Epidermal melanocyte (primary cell): ENCODE results near the gene TBC1D5.
"Not testable (repeated sequence)": the region's sequence is repeated elsewhere in the genome, so short reads cannot be mapped to it uniquely, and the experiment has no call there.

Source experiments
- DNase-seq: peaks from one replicate; pipeline ENCODE4 v3.0.0; 2011; ENCODE audit warnings: low spot score; ENCODE audit not compliant: insufficient read length

The TBC1D5 gene

GRCh38 chr3:17412950-17413530 is 329.4 kb downstream of the TBC1D5 start:
- no peak for DNase-seq

GRCh38 chr3:17411157-17411877 is 331.1 kb downstream of the TBC1D5 start:
- DNase-seq, result no peak

GRCh38 chr3:17407576-17407975 is 334.9 kb downstream of the TBC1D5 start:
- DNase-seq, result no peak

GRCh38 chr3:17404548-17404947 is 337.9 kb downstream of the TBC1D5 start:
- DNase-seq, result no peak

- no peak for DNase-seq
Observed at GRCh38 chr3:17402442-17402841, 340.0 kb downstream of the TBC1D5 start.

- no peak for DNase-seq
Observed at GRCh38 chr3:17401912-17402311, 340.5 kb downstream of the TBC1D5 start.

- DNase-seq, result no peak
Observed at GRCh38 chr3:17399586-17399985, 342.8 kb downstream of the TBC1D5 start.

- no peak for DNase-seq
Observed at GRCh38 chr3:17398959-17399551, 343.4 kb downstream of the TBC1D5 start.

- no peak for DNase-seq
Observed at GRCh38 chr3:17396036-17396435, 346.4 kb downstream of the TBC1D5 start.

GRCh38 chr3:17394541-17395155 is 347.8 kb downstream of the TBC1D5 start:
- DNase-seq, result no peak

- DNase-seq, result not testable (repeated sequence)
Observed at GRCh38 chr3:17392516-17392915, 349.9 kb downstream of the TBC1D5 start.

GRCh38 chr3:17390785-17391184 is 351.6 kb downstream of the TBC1D5 start:
- no peak for DNase-seq

- DNase-seq, result no peak
Observed at GRCh38 chr3:17387108-17387507, 355.3 kb downstream of the TBC1D5 start.

- DNase-seq, result no peak
Observed at GRCh38 chr3:17386432-17386831, 356.0 kb downstream of the TBC1D5 start.

GRCh38 chr3:17384567-17385296 is 357.7 kb downstream of the TBC1D5 start:
- no peak for DNase-seq

GRCh38 chr3:17373304-17373703 is 369.1 kb downstream of the TBC1D5 start:
- no peak for DNase-seq

- no peak for DNase-seq
Observed at GRCh38 chr3:17372362-17373210, 369.8 kb downstream of the TBC1D5 start.

- DNase-seq, result no peak
Observed at GRCh38 chr3:17369973-17370372, 372.5 kb downstream of the TBC1D5 start.

GRCh38 chr3:17367171-17367570 is 375.3 kb downstream of the TBC1D5 start:
- no peak for DNase-seq

GRCh38 chr3:17360991-17361390 is 381.4 kb downstream of the TBC1D5 start:
- no peak for DNase-seq

- no peak for DNase-seq
Observed at GRCh38 chr3:17359911-17360310, 382.5 kb downstream of the TBC1D5 start.
